ENCODE results near the gene GUCY1A1.

GUCY1A1 gene

GRCh38 chr4:155742310-155743015 lies 75.8 kb downstream of the GUCY1A1 start:
- no peak for DNase-seq

- DNase-seq, result no peak
Measured at GRCh38 chr4:155745984-155746383, 79.3 kb downstream of the GUCY1A1 start.

GRCh38 chr4:155748039-155748438 lies 81.4 kb downstream of the GUCY1A1 start:
- DNase-seq, result no peak

- DNase-seq, result no peak
Measured at GRCh38 chr4:155749041-155749440, 82.4 kb downstream of the GUCY1A1 start.

GRCh38 chr4:155751569-155751968 lies 84.9 kb downstream of the GUCY1A1 start:
- DNase-seq, result no peak

- no peak for DNase-seq
Measured at GRCh38 chr4:155757745-155758265, 91.2 kb downstream of the GUCY1A1 start.

- DNase-seq, result peak in 3 of 4 experiments; percentile 3 to 6 (median 3)
Measured at GRCh38 chr4:155758481-155759371, 92.1 kb downstream of the GUCY1A1 start, which contains the start of gene GUCY1B1. Gene GUCY1B1, plus strand, starts transcription at chr4:155759021. Its CDS starts 120 bp downstream, at chr4:155759141.

GRCh38 chr4:155759372-155760252 lies 93.0 kb downstream of the GUCY1A1 start:
- DNase-seq, result no peak

- no peak for DNase-seq
Measured at GRCh38 chr4:155761047-155761446, 94.4 kb downstream of the GUCY1A1 start.

GRCh38 chr4:155761916-155762315 lies 95.3 kb downstream of the GUCY1A1 start:
- no peak for DNase-seq

- no peak for DNase-seq
Measured at GRCh38 chr4:155762334-155762733, 95.7 kb downstream of the GUCY1A1 start.

- no peak for DNase-seq
Measured at GRCh38 chr4:155763551-155763950, 96.9 kb downstream of the GUCY1A1 start.

GRCh38 chr4:155765149-155765548 lies 98.5 kb downstream of the GUCY1A1 start:
- no peak for DNase-seq

- no peak for DNase-seq
Measured at GRCh38 chr4:155766622-155767021, 100.0 kb downstream of the GUCY1A1 start.

- no peak for DNase-seq
Measured at GRCh38 chr4:155768370-155768769, 101.7 kb downstream of the GUCY1A1 start.

GRCh38 chr4:155769090-155769489 lies 102.4 kb downstream of the GUCY1A1 start:
- DNase-seq, result no peak

GRCh38 chr4:155772459-155773195 lies 106.0 kb downstream of the GUCY1A1 start:
- DNase-seq, result no peak

GRCh38 chr4:155773196-155773800 lies 106.7 kb downstream of the GUCY1A1 start:
- no peak for DNase-seq

GRCh38 chr4:155774033-155774432 lies 107.4 kb downstream of the GUCY1A1 start:
- DNase-seq, result no peak

- no peak for DNase-seq
Measured at GRCh38 chr4:155777971-155778735, 111.5 kb downstream of the GUCY1A1 start.

GRCh38 chr4:155780775-155781174 lies 114.1 kb downstream of the GUCY1A1 start:
- no peak for DNase-seq

Measured in activated CD4-positive, CD25-positive, alpha-beta regulatory T cell (primary cell).